GM12801 (cell line): Measurements from ENCODE around the gene MTCL3.

ENCODE experiments used
- CTCF ChIP-seq: IDR thresholded peaks from one replicate; pipeline ENCODE4 v1.5.1; 2011; ENCODE audit warnings: control low read depth; ENCODE audit not compliant: insufficient read length; ENCODE audit errors: extremely low read depth

MTCL3 gene

GRCh38 chr6:127496471-127496870, 22.7 kb downstream of the MTCL3 start:
- TF ChIP-seq CTCF = no peak

GRCh38 chr6:127494240-127494767, 24.8 kb downstream of the MTCL3 start:
- no peak for TF ChIP-seq CTCF

- no peak for TF ChIP-seq CTCF
These were observed 29.9 kb downstream of the MTCL3 start for GRCh38 chr6:127489248-127489647.

- no peak for TF ChIP-seq CTCF
These were observed 32.2 kb downstream of the MTCL3 start for GRCh38 chr6:127486934-127487333.

- no peak for TF ChIP-seq CTCF
These were observed 34.8 kb downstream of the MTCL3 start for GRCh38 chr6:127484212-127484863.

- no peak for TF ChIP-seq CTCF
These were observed 35.6 kb downstream of the MTCL3 start for GRCh38 chr6:127483399-127484055.

- TF ChIP-seq CTCF = no peak
These were observed 36.8 kb downstream of the MTCL3 start for GRCh38 chr6:127482325-127482724.
